BE2C (cell line): Measurements from ENCODE around the gene VIT.

ENCODE experiments used
- DNase-seq: peaks from one replicate; pipeline ENCODE4 v3.0.0-alpha.2; 2020
- H3K27me3 ChIP-seq: fragments of 250-450 bp; sonication (Bioruptor Pico); 2 replicates; pipeline ENCODE4 v1.5.1; 2020; ENCODE audit warnings: mild to moderate bottlenecking
- H3K36me3 ChIP-seq: fragments of 250-450 bp; sonication (Bioruptor Pico); 2 replicates; pipeline ENCODE4 v1.5.1; 2020; ENCODE audit warnings: mild to moderate bottlenecking
- H3K4me1 ChIP-seq: fragments of 250-450 bp; sonication (Bioruptor Pico); 2 replicates; pipeline ENCODE4 v1.5.1; 2020
- H3K4me3 ChIP-seq: 2 replicates; pipeline ENCODE4 v1.5.1; 2011; ENCODE audit warnings: low read depth, low read length
- H3K9me3 ChIP-seq: fragments of 250-450 bp; sonication (Bioruptor Pico); 2 replicates; pipeline ENCODE4 v1.5.1; 2020
- TF ChIP-seq, protein P1 (sequence below): IDR thresholded peaks from 2 replicates; pipeline ENCODE4 v1.5.1; 2012; ENCODE audit warnings: mild to moderate bottlenecking, low read depth, low read length

The VIT gene

GRCh38 chr2:36740061-36740460, 43.6 kb downstream of the VIT start:
- no peak for DNase-seq
- no peak overlapping the region for H3K4me3 ChIP-seq
- H3K9me3 ChIP-seq, result peaks cover 3% of the 10 kb centered on the region; the same call in 1 of the 2 replicates
- H3K36me3 ChIP-seq, result no peaks in the 10 kb centered on the region
- H3K27me3 ChIP-seq, result peaks cover 3% of the 10 kb centered on the region; the same call in 1 of the 2 replicates
- H3K4me1 ChIP-seq, result no peaks in the 10 kb centered on the region
- TF ChIP-seq, protein P1, sequence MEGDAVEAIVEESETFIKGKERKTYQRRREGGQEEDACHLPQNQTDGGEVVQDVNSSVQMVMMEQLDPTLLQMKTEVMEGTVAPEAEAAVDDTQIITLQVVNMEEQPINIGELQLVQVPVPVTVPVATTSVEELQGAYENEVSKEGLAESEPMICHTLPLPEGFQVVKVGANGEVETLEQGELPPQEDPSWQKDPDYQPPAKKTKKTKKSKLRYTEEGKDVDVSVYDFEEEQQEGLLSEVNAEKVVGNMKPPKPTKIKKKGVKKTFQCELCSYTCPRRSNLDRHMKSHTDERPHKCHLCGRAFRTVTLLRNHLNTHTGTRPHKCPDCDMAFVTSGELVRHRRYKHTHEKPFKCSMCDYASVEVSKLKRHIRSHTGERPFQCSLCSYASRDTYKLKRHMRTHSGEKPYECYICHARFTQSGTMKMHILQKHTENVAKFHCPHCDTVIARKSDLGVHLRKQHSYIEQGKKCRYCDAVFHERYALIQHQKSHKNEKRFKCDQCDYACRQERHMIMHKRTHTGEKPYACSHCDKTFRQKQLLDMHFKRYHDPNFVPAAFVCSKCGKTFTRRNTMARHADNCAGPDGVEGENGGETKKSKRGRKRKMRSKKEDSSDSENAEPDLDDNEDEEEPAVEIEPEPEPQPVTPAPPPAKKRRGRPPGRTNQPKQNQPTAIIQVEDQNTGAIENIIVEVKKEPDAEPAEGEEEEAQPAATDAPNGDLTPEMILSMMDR, result no peak

DNA sequence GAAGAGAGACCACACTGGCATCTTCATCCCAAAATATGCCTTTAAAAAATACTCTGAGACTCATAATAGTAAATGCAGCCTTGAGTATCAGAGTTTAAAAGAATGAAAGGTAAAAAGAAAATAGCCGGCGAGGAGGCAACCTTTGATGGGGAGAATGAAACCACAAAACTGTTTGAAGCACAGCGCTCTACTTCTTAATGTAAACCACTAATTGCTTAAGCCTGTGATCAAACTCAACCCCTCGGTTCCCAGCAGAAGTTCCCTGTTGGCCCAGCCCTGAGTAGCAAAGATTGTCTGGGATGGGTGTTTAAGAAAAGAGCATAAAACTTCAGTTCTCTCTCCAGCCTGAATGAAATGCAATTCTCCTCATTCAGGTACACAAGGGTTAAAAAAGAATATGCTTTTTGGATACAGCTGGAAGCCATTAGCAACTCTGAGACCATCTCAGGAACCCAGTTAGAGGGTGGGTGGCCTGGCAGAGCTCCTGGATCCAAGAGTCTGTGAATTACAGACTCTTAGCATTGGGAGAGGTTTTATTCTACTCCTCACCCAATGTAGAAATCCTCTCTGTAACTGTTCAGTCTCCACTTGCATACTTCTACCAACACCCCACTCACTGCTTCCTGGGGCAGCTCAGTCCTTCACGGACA, 44.8 kb downstream of the VIT start:
- no peak for DNase-seq
- TF ChIP-seq, protein P1, result no peak
- H3K4me1 ChIP-seq, result no peaks in the 10 kb centered on the region
- no peaks in the 10 kb centered on the region for H3K36me3 ChIP-seq
- peaks cover 3% of the 10 kb centered on the region; the same call in 1 of the 2 replicates for H3K9me3 ChIP-seq
- H3K27me3 ChIP-seq, result peaks cover 3% of the 10 kb centered on the region; the same call in 1 of the 2 replicates
- no peak overlapping the region for H3K4me3 ChIP-seq

DNA sequence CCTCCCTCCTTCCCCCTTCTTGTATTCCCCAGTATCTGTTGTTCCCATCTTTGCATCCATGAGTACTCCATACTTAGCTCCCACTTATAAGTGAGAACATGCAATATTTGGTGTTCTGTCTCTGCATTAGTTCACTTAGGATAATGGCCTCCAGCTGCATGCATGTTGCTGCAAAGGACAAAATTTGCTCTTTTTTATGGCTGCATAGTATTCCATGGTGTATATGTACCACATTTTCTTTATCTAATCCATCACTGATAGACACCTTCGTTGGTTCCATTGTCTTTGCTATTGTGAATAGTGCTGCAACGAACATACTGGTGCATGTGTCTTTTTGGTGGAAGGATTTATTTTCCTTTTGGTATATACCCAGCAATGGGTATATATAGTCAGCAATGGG, 47.4 kb downstream of the VIT start:
- peaks cover 5% of the 10 kb centered on the region for H3K27me3 ChIP-seq
- TF ChIP-seq, protein P1, result no peak

DNA sequence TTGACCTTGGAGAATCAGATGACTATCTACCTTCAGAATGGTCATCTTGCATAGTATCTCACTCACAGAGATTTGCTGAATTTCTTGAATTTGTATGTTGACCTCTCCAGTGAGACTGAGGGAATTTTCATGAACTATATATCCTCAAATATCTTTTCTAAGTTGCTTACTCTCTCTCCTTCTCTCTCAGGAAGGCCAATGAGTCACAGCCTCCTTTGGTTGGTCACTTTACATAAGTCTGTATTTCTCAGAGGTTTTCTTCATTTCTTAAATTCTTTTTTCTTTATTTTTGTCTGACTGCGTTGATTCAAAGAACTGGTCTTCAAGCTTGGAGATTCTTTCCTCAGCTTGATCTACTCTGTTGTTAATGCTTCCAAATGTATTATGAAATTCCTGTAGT, 51.7 kb downstream of the VIT start:
- H3K4me1 ChIP-seq, result no peaks in the 10 kb centered on the region
- TF ChIP-seq, protein P1, result no peak
- no peak for DNase-seq
- H3K4me3 ChIP-seq, result no peak overlapping the region
- H3K27me3 ChIP-seq, result peaks cover 8% of the 10 kb centered on the region
- H3K36me3 ChIP-seq, result no peaks in the 10 kb centered on the region
- peaks cover 3% of the 10 kb centered on the region; the same call in 1 of the 2 replicates for H3K9me3 ChIP-seq

More for the DNA sequence above, 47.4 kb downstream of the VIT start:
- DNase-seq, result no peak
- H3K4me1 ChIP-seq, result no peaks in the 10 kb centered on the region
- peaks cover 3% of the 10 kb centered on the region; the same call in 1 of the 2 replicates for H3K9me3 ChIP-seq
- H3K4me3 ChIP-seq, result no peak overlapping the region
- no peaks in the 10 kb centered on the region for H3K36me3 ChIP-seq

GRCh38 chr2:36750101-36750500, 53.6 kb downstream of the VIT start:
- no peak for DNase-seq
- Histone ChIP-seq H3K36me3 (no peaks in the 10 kb centered on the region), H3K4me1 (no peaks in the 10 kb centered on the region), H3K4me3 (no peak overlapping the region), H3K9me3 (no peaks in the 10 kb centered on the region), H3K27me3 (peaks cover 15% of the 10 kb centered on the region)
- TF ChIP-seq, protein P1, result no peak

GRCh38 chr2:36753706-36754221, 57.3 kb downstream of the VIT start:
- DNase-seq, result no peak
- no peak overlapping the region for H3K4me3 ChIP-seq
- TF ChIP-seq, protein P1, result no peak
- H3K9me3 ChIP-seq, result no peaks in the 10 kb centered on the region
- H3K4me1 ChIP-seq, result no peaks in the 10 kb centered on the region
- peaks cover 15% of the 10 kb centered on the region for H3K27me3 ChIP-seq
- H3K36me3 ChIP-seq, result no peaks in the 10 kb centered on the region
